ENCODE data around the gene RFX4.

RFX4 gene

DNA sequence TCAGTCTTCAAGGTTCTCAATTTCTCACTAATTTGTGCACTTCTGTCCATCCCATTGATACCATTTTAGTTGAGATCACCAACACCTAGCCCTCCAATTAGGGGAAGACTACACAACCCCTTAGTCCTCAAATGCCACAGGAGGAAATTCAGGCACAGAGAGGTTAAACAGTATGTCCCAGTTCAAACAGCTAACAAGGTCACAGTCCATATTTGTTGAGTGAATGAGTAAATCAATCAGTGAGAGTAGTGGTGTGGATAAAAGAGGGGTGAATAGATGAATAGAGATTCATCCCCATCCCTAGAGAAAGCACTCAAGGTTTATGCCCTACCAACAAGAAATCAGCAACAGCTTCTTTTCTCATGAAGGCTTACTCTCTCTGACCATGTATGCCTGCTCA, 97.5 kb downstream of the RFX4 start:
- Mint-ChIP-seq H3K4me3 (no peak overlapping the region), H3K9me3 (no peaks in the 10 kb centered on the region), H3K36me3 (ENCODE audit: low read depth) (no peaks in the 10 kb centered on the region), H3K27ac (no peak overlapping the region), H3K4me1 (peaks cover 5% of the 10 kb centered on the region), H3K27me3 (ENCODE audit: low read depth, poor library complexity) (peaks cover 8% of the 10 kb centered on the region)
- TF ChIP-seq, protein P1, sequence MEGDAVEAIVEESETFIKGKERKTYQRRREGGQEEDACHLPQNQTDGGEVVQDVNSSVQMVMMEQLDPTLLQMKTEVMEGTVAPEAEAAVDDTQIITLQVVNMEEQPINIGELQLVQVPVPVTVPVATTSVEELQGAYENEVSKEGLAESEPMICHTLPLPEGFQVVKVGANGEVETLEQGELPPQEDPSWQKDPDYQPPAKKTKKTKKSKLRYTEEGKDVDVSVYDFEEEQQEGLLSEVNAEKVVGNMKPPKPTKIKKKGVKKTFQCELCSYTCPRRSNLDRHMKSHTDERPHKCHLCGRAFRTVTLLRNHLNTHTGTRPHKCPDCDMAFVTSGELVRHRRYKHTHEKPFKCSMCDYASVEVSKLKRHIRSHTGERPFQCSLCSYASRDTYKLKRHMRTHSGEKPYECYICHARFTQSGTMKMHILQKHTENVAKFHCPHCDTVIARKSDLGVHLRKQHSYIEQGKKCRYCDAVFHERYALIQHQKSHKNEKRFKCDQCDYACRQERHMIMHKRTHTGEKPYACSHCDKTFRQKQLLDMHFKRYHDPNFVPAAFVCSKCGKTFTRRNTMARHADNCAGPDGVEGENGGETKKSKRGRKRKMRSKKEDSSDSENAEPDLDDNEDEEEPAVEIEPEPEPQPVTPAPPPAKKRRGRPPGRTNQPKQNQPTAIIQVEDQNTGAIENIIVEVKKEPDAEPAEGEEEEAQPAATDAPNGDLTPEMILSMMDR (IDR thresholded peaks at IDR 0.05): no peak
- DNase-seq: no peak

GRCh38 chr12:106681210-106681609, 98.4 kb downstream of the RFX4 start:
- Mint-ChIP-seq H3K4me3 (no peak overlapping the region), H3K9me3 (no peaks in the 10 kb centered on the region), H3K4me1 (peaks cover 5% of the 10 kb centered on the region), H3K27ac (peak overlapping the region; percentile 2), H3K36me3 (ENCODE audit: low read depth) (no peaks in the 10 kb centered on the region), H3K27me3 (ENCODE audit: low read depth, poor library complexity) (peaks cover 8% of the 10 kb centered on the region)
- TF ChIP-seq, protein P1 (IDR thresholded peaks at IDR 0.05): no peak
- no peak for DNase-seq

DNA sequence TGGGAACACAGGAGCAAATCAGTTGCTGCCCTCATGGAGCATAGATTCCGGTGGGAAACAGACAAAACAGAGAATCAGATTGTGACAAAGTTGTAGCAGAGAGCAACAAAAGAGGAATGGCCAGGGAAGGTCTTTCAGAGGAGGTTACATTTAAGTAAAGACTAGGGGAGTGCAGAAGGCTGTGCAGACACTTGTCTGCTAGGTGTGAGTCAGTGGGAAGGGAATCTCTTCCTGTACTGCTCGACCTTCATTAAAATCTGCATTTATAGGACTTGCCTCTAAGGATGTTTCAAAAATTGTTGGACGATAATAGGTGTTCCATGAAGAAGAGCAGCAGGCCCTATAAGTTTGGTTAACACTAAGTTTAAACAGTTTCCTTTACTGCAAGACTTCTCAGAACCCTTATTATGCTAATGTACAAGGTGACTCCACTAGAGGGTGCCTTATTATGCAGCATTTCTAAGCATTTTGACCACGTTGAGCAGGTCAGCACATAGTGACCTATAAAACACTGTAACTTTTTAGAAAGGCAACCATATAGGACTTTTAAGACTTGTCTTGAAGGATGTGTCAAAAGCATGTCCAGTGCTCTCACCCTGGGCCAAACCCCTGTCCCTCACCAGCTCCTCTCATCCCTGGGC, 99.9 kb downstream of the RFX4 start:
- no peaks in the 10 kb centered on the region for H3K36me3 Mint-ChIP-seq (ENCODE audit: low read depth)
- H3K4me3 Mint-ChIP-seq: no peak overlapping the region
- no peak overlapping the region for H3K27ac Mint-ChIP-seq
- H3K27me3 Mint-ChIP-seq (ENCODE audit: low read depth, poor library complexity): peaks cover 8% of the 10 kb centered on the region
- H3K4me1 Mint-ChIP-seq: peaks cover 5% of the 10 kb centered on the region
- TF ChIP-seq, protein P1 (IDR thresholded peaks at IDR 0.05): no peak
- H3K9me3 Mint-ChIP-seq: no peaks in the 10 kb centered on the region
- no peak for DNase-seq

DNA sequence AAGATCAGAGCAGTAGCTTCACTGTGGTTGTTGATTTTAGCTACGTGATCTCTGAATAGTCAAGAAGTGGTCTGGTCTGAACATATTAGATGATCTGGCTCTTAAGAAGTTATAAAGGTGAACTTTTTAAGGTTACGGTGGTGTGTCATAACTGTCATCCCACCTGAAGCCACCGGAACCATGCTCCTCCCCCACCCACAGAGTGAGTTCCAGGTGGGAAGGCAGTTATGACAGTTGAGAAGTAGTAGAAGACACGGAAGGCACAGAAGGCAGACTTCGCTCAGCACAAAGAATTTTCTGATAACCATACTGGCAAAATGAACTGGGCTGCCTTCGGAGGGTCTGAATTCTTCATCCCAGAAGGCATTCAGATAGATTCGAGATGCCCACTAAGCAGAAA, 101.7 kb downstream of the RFX4 start:
- peaks cover 5% of the 10 kb centered on the region for H3K4me1 Mint-ChIP-seq
- peaks cover 8% of the 10 kb centered on the region for H3K27me3 Mint-ChIP-seq (ENCODE audit: low read depth, poor library complexity)
- no peak overlapping the region for H3K4me3 Mint-ChIP-seq
- no peak for DNase-seq
- H3K27ac Mint-ChIP-seq: no peak overlapping the region
- H3K36me3 Mint-ChIP-seq (ENCODE audit: low read depth): no peaks in the 10 kb centered on the region
- no peaks in the 10 kb centered on the region for H3K9me3 Mint-ChIP-seq
- TF ChIP-seq, protein P1 (IDR thresholded peaks at IDR 0.05): no peak

GRCh38 chr12:106685381-106685780, 102.6 kb downstream of the RFX4 start:
- no peak for DNase-seq
- peaks cover 8% of the 10 kb centered on the region for H3K27me3 Mint-ChIP-seq (ENCODE audit: low read depth, poor library complexity)
- H3K4me1 Mint-ChIP-seq: peaks cover 5% of the 10 kb centered on the region
- H3K27ac Mint-ChIP-seq: no peak overlapping the region
- no peaks in the 10 kb centered on the region for H3K36me3 Mint-ChIP-seq (ENCODE audit: low read depth)
- no peak overlapping the region for H3K4me3 Mint-ChIP-seq
- TF ChIP-seq, protein P1 (IDR thresholded peaks at IDR 0.05): no peak
- H3K9me3 Mint-ChIP-seq: no peaks in the 10 kb centered on the region

DNA sequence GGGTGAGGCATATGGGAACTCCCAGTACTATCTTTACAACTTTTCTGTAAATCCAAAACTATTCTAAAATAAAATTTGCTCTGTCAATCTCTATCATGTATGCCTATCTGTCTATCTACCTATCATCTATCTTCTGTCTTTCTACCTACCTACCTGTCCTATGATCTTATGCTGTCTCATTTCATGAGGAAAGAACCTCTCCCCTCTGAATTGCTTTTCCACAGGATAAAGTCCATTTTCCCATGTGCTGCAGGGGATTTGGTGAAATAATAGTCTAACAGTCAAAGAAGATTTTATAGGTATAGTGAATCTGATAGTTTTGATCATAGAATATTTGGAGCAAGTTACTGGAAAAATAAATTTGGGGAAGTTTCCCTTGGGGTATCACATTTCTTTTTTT, 104.9 kb downstream of the RFX4 start:
- peaks cover 5% of the 10 kb centered on the region for H3K4me1 Mint-ChIP-seq
- H3K27me3 Mint-ChIP-seq (ENCODE audit: low read depth, poor library complexity): peaks cover 4% of the 10 kb centered on the region
- no peak for DNase-seq
- TF ChIP-seq, protein P1 (IDR thresholded peaks at IDR 0.05): no peak
- H3K4me3 Mint-ChIP-seq: no peak overlapping the region
- no peaks in the 10 kb centered on the region for H3K9me3 Mint-ChIP-seq
- no peak overlapping the region for H3K27ac Mint-ChIP-seq
- H3K36me3 Mint-ChIP-seq (ENCODE audit: low read depth): no peaks in the 10 kb centered on the region

All from nephron progenitor cell (in vitro differentiated cells).